ENCODE results near the gene ATN1. TPM values are rescaled to one million over a fixed set of nuclear protein-coding genes. Genes with fewer than 3 reads are reported as not detected.

The ATN1 gene
- total and polyA plus RNA-seq, 9 of the 15 experiments (the other 6 are each of a cell fraction or from before 2014, with no cell fraction given): 0.15 to 49.8 (median 2.7) TPM

DNA sequence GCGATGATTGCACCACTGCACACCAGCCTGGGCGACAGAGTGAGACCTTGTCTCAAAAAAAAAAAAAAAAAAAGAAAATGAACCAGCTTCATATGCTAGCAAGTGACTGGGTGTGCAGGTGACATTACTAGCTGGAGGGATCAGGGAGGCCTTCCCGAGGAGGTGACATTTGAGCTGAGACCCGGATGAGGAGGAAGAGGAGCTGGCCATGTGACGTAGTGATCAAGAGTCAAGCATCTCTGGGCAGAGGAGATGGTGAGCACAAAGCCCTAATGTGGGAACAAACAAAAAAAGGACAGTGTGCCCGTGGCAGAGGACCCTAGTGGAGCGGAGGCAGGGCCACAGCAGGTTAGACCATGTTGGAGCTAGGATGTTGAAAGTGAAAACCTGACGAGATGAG lies 19.9 kb downstream of the ATN1 start:
- Histone ChIP-seq H4K20me1 (replicated peaks; ENCODE audit: control insufficient read depth, insufficient read depth, low read length) (no peaks in the 10 kb centered on the region), H3K27ac (ENCODE audit: extremely low read depth, low read depth, low read length) (no peak overlapping the region), H3K4me1 (replicated peaks in 1 of 2; ENCODE audit: control insufficient read depth in 2 of 2, insufficient read depth in 2 of 2, low read length in 2 of 2) (peaks cover 13 to 54% of the 10 kb centered on the region in 2 experiments), H3K9me1 (ENCODE audit: control insufficient read depth, insufficient read depth, low read length) (no peaks in the 10 kb centered on the region), H3K36me3 (ENCODE audit: control insufficient read depth, insufficient read depth, low read length) (peaks cover 4% of the 10 kb centered on the region; the same call in 1 of the 3 replicates), H3K4me2 (ENCODE audit: insufficient read depth, low read length) (no peak overlapping the region), H3K79me2 (ENCODE audit: control insufficient read depth, insufficient read depth, low read length) (peaks cover 13% of the 10 kb centered on the region), H3K27me3 (ENCODE audit: control insufficient read depth in 2 of 2, insufficient read depth in 2 of 2, low read length in 2 of 2) (no peaks in the 10 kb centered on the region), H3K4me3 (no peak overlapping the region), H2AFZ (ENCODE audit: low read depth, low read length) (no peak overlapping the region), H3K9me3 (replicated peaks; ENCODE audit: control insufficient read depth, insufficient read depth, low read depth, low read length) (no peaks in the 10 kb centered on the region), H3K9ac (ENCODE audit: insufficient read depth in 1 of 2, low read depth in 2 of 2, low read length in 2 of 2) (no peak overlapping the region)
- in situ Hi-C loops (cut with MboI): no loop called here
- intact Hi-C loops (cut with micrococcal nuclease): no loop called here
- DNase-seq (ENCODE audit: extremely low read depth in 1 of 4, low spot score in 3 of 4) (no peak), FAIRE-seq (no peak), ATAC-seq (no peak)
- POLR2A ChIA-PET: interaction anchor here (0.7 to 6.3 kb wide), 4 partner anchors 11 to 27 kb away, joined by 3 to 98 read pairs (median 4); no protein-coding TSS in a partner anchor
- CTCF ChIA-PET (ENCODE audit: low intra/inter-chr PET ratio): no interaction called here
- 79% methylated on average over 4 of the region's 8 CpGs for WGBS (ENCODE audit: insufficient coverage, low coverage, missing lambda C conversion rate)
- TF ChIP-seq, protein P1, sequence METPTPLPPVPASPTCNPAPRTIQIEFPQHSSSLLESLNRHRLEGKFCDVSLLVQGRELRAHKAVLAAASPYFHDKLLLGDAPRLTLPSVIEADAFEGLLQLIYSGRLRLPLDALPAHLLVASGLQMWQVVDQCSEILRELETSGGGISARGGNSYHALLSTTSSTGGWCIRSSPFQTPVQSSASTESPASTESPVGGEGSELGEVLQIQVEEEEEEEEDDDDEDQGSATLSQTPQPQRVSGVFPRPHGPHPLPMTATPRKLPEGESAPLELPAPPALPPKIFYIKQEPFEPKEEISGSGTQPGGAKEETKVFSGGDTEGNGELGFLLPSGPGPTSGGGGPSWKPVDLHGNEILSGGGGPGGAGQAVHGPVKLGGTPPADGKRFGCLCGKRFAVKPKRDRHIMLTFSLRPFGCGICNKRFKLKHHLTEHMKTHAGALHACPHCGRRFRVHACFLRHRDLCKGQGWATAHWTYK (CRISPR knock-in tag; IDR thresholded peaks at IDR 0.05): no peak
- no peak for TF ChIP-seq MTA1 (IDR thresholded peaks at IDR 0.05; ENCODE audit: borderline replicate concordance)
- TF ChIP-seq ZFP36 (IDR thresholded peaks at IDR 0.05; ENCODE audit: low read depth, low read length, partially characterized antibody): peak; percentile 55
- TF ChIP-seq, protein P2, sequence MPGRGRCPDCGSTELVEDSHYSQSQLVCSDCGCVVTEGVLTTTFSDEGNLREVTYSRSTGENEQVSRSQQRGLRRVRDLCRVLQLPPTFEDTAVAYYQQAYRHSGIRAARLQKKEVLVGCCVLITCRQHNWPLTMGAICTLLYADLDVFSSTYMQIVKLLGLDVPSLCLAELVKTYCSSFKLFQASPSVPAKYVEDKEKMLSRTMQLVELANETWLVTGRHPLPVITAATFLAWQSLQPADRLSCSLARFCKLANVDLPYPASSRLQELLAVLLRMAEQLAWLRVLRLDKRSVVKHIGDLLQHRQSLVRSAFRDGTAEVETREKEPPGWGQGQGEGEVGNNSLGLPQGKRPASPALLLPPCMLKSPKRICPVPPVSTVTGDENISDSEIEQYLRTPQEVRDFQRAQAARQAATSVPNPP (IDR thresholded peaks at IDR 0.05; ENCODE audit: borderline replicate concordance, insufficient read depth, insufficient read length): no peak
- no TSS peak for BruUV-seq (replicated peaks)

All from K562 (cell line).